ENCODE results near the gene FLNB.

The FLNB gene

DNA sequence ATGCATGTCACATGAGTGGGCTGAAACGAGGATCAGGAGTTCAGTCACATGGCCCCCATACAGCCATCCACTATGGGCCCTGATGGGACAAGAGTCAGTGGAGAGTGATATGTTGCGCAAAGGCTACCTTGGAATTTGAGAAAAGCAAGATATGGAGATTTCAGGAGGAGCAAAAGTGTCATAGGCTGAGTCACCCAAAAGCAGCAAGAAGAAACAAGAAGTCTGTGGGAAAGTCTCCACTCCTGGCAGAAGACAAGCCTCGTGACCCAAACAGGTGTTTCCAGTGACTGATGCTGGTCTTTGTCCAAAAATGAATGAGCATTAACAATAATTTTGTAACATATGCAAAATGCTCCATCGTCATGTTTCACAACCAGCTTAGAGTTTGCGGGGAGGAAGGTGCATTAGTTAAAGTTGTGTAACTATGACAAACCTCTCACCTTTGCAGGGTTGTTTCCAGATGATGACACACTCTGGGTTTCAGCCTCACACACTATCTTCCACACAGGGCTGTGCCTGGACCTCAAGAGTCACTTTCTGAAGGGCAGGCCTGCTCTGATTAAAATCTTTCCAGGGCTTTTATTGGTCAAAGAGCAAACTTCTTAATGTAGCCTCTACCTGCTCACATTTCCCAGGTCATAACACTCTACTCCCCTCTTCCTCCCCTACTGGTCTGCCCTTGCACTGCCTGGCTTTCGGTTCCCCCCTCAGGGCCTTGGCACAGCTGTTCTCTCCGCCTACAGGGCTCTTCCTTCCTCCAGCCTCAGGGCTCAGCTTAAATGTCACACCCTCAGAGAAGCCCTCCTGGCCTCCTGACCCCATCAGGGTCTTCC, 206.5 kb downstream of the FLNB start:
- peak; percentile 98 for DNase-seq (ENCODE audit: low read depth, low spot score)
- H3K27ac ChIP-seq, result peak overlapping the region; percentile 91

DNA sequence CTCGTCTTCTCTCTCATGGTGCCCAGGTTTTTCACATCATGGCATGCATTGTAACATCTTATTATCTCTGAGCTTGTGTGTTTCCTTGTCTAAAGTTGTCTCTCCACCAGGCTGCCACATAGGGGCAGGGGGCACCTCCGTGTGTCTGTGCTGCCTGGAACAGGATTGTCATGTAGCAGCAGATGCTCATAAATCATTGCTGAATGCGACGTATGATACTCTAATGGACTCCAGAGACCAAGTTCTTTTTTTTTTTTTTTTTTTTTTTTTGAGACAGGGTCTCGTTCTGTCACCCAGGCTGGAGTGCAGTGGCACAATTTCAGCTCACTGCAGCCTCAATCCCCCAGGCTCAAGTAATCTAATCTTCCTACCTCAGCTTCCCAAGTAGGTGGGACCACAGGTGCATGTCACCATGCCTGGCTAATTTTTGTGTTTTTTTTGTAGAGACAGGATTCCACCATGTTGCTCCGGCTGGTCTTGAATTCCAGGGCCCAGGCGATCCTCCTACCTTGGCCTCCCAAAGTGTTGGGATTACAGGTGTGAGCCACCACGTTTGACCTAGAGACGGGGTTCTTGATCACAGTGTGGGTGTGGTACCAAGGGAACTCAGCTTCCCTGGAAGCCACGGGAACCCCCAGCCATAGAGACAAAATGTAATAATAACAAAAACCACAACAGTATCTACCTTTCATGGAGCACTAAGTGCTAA, 207.2 kb downstream of the FLNB start:
- peak overlapping the region; percentile 91 for H3K27ac ChIP-seq
- no peak for DNase-seq (ENCODE audit: low read depth, low spot score)

DNA sequence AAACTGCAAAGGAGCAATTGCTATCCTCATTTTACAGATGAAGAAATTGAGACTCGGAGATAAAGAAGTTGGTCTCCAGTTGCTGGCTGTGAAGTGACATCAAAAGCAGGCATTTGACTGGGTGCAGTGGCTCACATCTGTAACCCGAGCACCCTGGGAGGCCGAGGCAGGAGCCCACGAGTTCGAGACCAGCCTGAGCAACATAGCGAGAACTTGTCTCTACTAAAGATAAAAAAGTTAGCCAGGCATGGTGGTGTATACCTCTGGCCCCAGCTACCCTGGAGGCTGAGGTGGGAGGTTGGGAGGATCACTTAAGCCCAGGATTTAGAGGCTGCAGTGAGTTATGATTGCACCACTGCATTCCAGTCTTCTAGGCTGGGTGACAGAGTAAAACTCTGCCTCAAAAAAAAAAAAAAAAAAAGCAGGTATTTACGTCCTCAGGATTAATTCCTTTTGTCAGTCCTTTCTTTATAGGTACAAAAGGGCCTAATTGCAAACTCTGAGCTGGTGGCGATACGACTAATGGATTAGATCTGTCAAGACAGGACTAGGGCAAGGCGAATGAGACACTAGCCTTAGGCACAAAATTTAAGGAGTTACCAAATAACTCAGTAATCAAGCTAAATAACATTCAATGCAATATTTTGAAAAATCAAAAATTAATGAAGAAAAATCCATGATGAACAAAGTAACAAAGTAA, 208.4 kb downstream of the FLNB start:
- DNase-seq (ENCODE audit: low read depth, low spot score), result peak; percentile 66

DNA sequence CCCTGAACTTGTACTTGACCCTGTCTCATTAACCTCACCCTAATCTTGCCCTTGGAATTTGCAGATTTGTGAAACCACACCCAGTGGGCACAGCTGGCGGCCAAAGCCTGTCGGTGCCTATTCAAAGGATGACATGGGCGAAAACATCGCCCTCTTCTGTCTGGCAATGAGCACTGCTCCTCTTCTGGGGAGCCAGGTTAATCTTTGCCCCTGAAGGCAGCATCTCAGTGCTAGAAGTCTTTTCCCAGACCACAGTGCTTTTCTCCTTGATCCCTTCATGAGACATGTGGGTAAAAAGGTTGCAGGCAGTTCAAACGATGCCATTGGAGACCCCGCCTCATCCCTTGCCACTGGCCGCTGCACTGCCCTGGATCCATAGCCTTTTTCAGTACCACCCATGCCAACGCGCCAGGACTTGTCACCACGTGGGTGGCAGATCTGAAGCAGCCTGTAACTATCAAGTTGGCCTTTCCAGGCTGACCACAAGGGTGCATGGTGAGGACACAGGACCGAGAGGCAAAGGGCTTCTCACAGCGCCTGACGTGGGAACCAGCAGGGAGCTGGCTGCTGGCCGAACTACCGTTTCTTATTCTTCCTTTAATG, 209.1 kb downstream of the FLNB start:
- H3K27ac ChIP-seq, result peak overlapping the region; percentile 91
- peak; percentile 65 for DNase-seq (ENCODE audit: low read depth, low spot score)

More for the DNA sequence above, 208.4 kb downstream of the FLNB start:
- peak overlapping the region; percentile 91 for H3K27ac ChIP-seq

DNA sequence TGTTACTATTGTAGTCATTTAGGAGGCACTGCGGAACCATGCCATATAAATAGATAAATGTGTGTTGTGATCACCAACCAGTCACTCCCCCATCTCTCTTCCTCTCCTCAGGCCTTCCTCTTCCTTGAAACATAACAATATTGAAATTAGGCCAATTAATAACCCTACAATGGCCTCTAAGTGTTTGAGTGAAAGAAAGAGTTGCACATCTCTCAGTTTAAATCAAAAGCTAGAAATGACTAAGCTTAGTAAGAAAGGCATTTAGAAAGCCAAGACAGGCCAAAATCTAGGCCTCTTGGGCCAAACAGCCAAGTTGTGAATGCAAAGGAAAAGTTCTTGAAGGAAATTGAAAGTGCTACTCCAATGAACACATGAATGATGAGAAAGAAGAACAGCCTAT, 210.7 kb downstream of the FLNB start:
- DNase-seq (ENCODE audit: low read depth, low spot score), result no peak
- H3K27ac ChIP-seq, result no peak overlapping the region
